Stimulated activated CD8-positive, alpha-beta memory T cell treated with anti-CD3 and anti-CD28 coated beads, Interleukin-2, amount 100 ng/mL, for 48 hours (primary cell): ENCODE data around the gene ARAP2.
"Not testable (repeated sequence)": the region's sequence is repeated elsewhere in the genome, so short reads cannot be mapped to it uniquely, and the experiment has no call there.

Source experiments
- DNase-seq, 2 donors: peaks; one replicate each; pipeline ENCODE4 v3.0.0-alpha.2; 2020; ENCODE audit warnings: low read depth in 2 of 2

The ARAP2 gene

GRCh38 chr4:36182315-36182714 lies 62.0 kb downstream of the ARAP2 start:
- not testable (repeated sequence) for DNase-seq

- no peak for DNase-seq
These were observed 64.1 kb downstream of the ARAP2 start for GRCh38 chr4:36180206-36180605.

DNA sequence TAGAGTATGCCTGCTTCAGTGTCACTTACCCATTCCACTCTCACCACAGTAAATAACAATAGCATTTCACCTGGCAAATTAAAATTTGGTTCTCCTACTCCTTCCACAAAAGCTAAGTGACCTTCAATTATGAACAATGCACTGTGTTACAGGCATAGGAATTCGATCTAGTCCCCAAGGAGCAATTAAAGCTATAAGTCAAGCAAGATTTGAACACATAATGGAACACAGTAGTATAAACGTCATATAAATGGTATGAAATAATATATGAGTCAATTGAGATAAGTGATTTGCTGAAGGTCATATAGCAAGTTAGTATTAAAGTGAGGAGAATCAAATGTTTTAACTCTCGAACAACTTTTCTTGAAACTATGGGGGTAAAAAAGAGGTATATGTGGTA lies 65.8 kb downstream of the ARAP2 start:
- no peak for DNase-seq

GRCh38 chr4:36177946-36178345 lies 66.4 kb downstream of the ARAP2 start:
- no peak for DNase-seq

DNA sequence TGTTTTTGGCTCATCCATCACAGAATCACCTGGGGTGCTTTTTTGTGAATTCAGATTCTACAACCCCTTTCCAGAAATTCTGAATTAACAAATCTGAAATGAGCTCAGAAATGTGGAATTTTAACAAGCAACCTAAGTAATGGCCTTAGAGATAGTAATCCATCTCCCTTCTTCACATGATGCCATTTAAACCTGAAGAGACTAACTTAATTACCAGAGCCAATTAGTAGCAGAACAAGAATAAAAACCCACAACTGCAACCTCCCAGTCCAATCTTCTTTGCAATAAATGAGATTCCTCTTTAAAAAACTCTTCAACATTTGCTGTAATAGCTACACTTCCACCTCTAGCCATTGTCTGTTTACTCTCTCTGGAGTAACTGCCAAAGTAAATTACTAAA lies 69.7 kb downstream of the ARAP2 start:
- no peak for DNase-seq

GRCh38 chr4:36173905-36174304 lies 70.4 kb downstream of the ARAP2 start:
- DNase-seq: no peak

DNA sequence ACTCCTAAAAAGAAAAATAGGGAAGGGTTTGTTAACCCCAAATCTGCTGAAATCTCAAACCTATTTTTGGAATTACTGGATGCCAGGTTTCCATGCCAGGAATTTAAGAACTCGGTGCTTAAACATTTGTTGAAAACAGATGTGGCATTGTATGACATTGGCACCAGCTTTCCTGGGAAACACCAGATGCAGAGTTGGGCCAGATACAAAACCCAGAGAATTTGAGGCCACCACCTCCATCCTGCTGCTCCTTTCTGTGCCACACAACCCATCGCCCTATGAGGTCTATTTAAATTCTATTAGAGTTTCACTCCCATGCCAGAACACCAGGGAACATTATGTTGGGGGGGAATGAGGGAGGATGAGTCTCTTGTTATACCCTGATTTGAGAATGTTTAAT lies 71.7 kb downstream of the ARAP2 start:
- DNase-seq: no peak

- DNase-seq: no peak
These were observed 76.0 kb downstream of the ARAP2 start for GRCh38 chr4:36168127-36168878.

GRCh38 chr4:36165631-36166005 lies 78.7 kb downstream of the ARAP2 start:
- DNase-seq: no peak

GRCh38 chr4:36164900-36165630 lies 79.2 kb downstream of the ARAP2 start:
- DNase-seq: no peak

DNA sequence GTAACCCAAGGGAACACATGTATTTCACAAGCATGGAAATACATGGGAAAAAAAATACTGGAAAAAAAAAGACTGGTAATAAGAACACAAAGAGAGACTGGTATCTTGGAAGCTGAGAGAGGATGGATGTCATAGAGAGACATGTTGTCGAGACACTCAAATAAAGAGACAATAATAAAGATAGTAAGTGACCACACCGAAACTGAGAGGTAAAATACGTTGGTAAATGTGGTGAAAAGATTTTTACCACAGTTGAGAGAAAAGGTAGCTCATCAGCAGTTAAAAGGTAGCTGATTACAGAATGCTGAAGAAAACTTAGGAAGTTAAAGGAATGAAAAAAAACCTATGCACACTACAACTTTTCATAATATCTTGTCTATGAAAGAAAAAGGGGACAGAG lies 81.1 kb downstream of the ARAP2 start:
- DNase-seq: no peak

GRCh38 chr4:36159208-36159607 lies 85.1 kb downstream of the ARAP2 start:
- DNase-seq: no peak

DNA sequence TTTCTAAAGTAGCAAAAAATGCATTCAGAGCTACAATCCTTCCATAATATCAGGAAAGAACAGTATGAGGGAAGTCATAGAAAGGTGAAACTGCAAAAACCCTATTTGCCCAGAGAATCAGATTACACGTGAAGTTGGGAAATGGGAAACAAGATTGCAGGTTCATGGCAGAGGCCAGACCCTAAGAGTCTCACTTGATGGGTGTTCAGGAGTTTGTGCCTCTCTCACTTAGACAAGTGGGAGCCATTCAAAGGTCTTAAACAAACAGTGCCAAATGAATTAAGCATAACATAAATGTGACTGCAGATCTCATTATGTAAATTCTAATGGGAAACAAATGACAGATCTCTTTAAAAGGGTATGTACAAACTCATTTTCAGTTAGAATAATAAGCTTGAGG lies 91.6 kb downstream of the ARAP2 start:
- no peak for DNase-seq

GRCh38 chr4:36142504-36142903 lies 101.8 kb downstream of the ARAP2 start:
- DNase-seq: no peak

GRCh38 chr4:36141186-36141585 lies 103.1 kb downstream of the ARAP2 start:
- no peak for DNase-seq

GRCh38 chr4:36140421-36140820 lies 103.9 kb downstream of the ARAP2 start:
- no peak for DNase-seq

DNA sequence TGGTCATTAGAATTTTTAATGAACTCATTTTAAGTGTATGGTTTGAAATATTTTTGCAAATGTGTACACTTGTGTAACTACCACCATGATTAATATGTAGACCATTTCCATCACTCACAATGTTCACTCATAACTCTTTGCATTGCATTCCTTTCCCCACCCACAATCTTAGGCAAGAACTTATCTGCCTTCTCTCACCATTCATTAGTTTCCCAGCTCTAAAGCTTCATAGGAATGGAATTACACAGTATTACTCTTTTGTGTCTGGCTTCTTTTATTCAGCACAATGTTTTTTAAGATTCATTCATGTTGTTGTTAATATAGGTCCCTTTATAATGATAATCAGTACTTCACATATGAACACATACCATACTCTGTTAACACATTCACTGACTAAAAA lies 106.1 kb downstream of the ARAP2 start:
- no peak for DNase-seq

- DNase-seq: no peak
These were observed 107.0 kb downstream of the ARAP2 start for GRCh38 chr4:36137336-36137735.

- no peak for DNase-seq
These were observed 110.7 kb downstream of the ARAP2 start for GRCh38 chr4:36133658-36134057.

GRCh38 chr4:36133086-36133485 lies 111.2 kb downstream of the ARAP2 start:
- no peak for DNase-seq

DNA sequence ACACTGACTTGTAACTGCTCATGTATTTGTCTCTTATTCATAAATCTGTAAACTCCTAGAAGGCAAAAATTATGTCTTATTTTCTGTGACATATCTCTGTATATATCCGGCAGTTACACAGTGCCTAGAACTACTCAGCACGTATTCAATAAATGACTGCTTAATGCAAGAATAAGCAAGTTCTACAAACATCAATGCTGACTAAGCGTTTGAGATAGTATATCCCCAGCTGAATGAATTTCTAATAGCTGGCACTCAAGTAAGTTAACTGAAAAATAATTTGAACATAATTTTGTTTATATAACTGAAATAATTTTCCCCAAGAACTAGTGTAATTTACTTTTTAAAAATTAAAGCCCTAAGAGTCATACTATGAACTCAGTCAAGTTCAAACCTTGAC lies 113.7 kb downstream of the ARAP2 start:
- no peak for DNase-seq

DNA sequence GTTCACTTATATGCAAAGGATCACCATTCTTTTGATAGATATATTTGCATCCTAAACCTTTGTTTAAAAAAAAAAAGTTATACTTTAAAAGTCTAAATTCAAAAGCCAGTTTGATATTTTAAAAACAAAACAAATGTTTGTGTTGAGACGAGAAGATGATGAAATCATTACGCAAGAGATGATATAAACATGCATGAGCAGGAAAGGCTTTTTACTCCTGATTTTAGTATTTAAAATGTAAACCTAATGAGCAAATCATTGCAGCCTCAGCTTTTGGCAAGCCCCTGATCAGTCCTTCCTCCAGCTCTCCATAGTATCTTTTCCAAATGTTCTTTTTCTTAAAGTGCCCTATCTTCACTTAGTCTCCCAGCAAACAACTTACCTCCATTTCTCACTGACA lies 115.6 kb downstream of the ARAP2 start:
- DNase-seq: no peak

DNA sequence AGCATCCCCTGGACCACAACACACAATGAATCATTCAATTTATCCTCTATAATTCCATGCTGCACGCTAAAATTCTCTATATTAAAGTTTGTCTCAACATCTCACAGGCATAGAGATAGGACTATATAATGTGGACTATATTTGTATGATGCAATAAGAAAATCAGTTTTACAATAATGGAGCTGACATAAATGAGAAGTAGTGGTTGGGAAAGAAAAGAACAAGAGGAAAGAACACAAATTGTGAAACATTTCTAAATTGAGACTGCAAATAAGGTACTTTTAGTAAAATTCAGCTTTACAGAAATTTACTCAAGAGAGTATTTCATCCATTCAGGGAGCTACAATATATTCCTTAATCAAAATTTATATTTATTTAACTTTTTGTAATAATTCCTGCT lies 120.4 kb downstream of the ARAP2 start:
- DNase-seq: no peak

- no peak for DNase-seq
These were observed 129.0 kb downstream of the ARAP2 start for GRCh38 chr4:36115312-36115711.
